DND-41 (cell line): ENCODE results near the gene PTPRD.

Experiments
- ATAC-seq: fragments of 200-7000 bp; cut with Tn5 transposase; 3 replicates; pipeline ENCODE4 v1.9.1; 2021; ENCODE audit warnings: low read depth; ENCODE audit not compliant: insufficient read depth
- DNase-seq: peaks from one replicate; pipeline ENCODE4 v3.0.0-alpha.2; 2020
- H2AFZ ChIP-seq: 2 replicates; pipeline ENCODE4 v1.6.0; 2012; ENCODE audit warnings: low read depth, low read length
- H3K27ac ChIP-seq: 2 replicates; pipeline ENCODE4 v1.5.1; 2012; ENCODE audit warnings: low read length, inconsistent platforms
- H3K27me3 ChIP-seq: fragments of 200-600 bp; sonication (generic); 2 replicates; pipeline ENCODE4 v1.6.0; 2012; ENCODE audit warnings: low read length, mild to moderate bottlenecking, inconsistent platforms; ENCODE audit not compliant: insufficient read depth, poor library complexity
- H3K36me3 ChIP-seq: 2 replicates; pipeline ENCODE4 v1.5.1; 2012; ENCODE audit warnings: low read length, inconsistent platforms; ENCODE audit not compliant: insufficient read depth
- H3K4me1 ChIP-seq: 2 replicates; pipeline ENCODE4 v1.5.1; 2012; ENCODE audit warnings: mild to moderate bottlenecking, low read length; ENCODE audit not compliant: insufficient read depth
- H3K4me2 ChIP-seq: 2 replicates; pipeline ENCODE4 v1.6.0; 2012; ENCODE audit warnings: mild to moderate bottlenecking, moderate library complexity, low read length, inconsistent platforms; ENCODE audit not compliant: insufficient read depth
- H3K4me3 ChIP-seq, 2 experiments: fragments of 200-600 bp in 1 of 2; shearing (Covaris generic) in 1 of 2; 2 replicates each; pipeline ENCODE4 v1.5.1; 2012 to 2016; ENCODE audit warnings: inconsistent platforms in 2 of 2, low read length in 2 of 2, mild to moderate bottlenecking in 2 of 2, low read depth in 1 of 2, moderate library complexity in 1 of 2
- H3K79me2 ChIP-seq: 2 replicates; pipeline ENCODE4 v1.6.0; 2012; ENCODE audit warnings: low read length, inconsistent platforms; ENCODE audit not compliant: insufficient read depth
- H3K9ac ChIP-seq: 2 replicates; pipeline ENCODE4 v1.6.0; 2012; ENCODE audit warnings: low read depth, mild to moderate bottlenecking, inconsistent platforms, low read length, moderate library complexity
- H3K9me3 ChIP-seq: 2 replicates; pipeline ENCODE4 v1.5.1; 2012; ENCODE audit warnings: low read length, moderate library complexity, mild to moderate bottlenecking, inconsistent platforms; ENCODE audit not compliant: insufficient read depth, severe bottlenecking
- H4K20me1 ChIP-seq: 2 replicates; pipeline ENCODE4 v1.6.0; 2012; ENCODE audit warnings: low read length; ENCODE audit not compliant: insufficient read depth
- CTCF ChIP-seq: IDR thresholded peaks from 2 replicates; pipeline ENCODE4 v1.5.1; 2012; ENCODE audit warnings: borderline replicate concordance, low read length, moderate library complexity, mild to moderate bottlenecking; ENCODE audit not compliant: poor library complexity, severe bottlenecking; ENCODE audit errors: extremely low read depth
- EZH2 ChIP-seq: IDR thresholded peaks from 3 replicates; pipeline ENCODE4 v1.6.1; 2012; ENCODE audit warnings: borderline replicate concordance, low read depth, mild to moderate bottlenecking, moderate library complexity, low read length, inconsistent platforms; ENCODE audit not compliant: severe bottlenecking

Gene PTPRD

GRCh38 chr9:10144355-10144754, 468.4 kb downstream of the PTPRD start:
- ATAC-seq: no peak
- H4K20me1 ChIP-seq: no peaks in the 10 kb centered on the region
- TF ChIP-seq EZH2 (no peak), CTCF (no peak)
- H3K4me1 ChIP-seq: no peaks in the 10 kb centered on the region
- no peaks in the 10 kb centered on the region for H3K27me3 ChIP-seq
- H3K79me2 ChIP-seq: no peaks in the 10 kb centered on the region
- no peak overlapping the region for H3K9ac ChIP-seq
- H2AFZ ChIP-seq: no peak overlapping the region
- H3K9me3 ChIP-seq: no peaks in the 10 kb centered on the region
- no peak overlapping the region for H3K27ac ChIP-seq
- DNase-seq: no peak
- no peak overlapping the region for H3K4me2 ChIP-seq
- H3K36me3 ChIP-seq: no peaks in the 10 kb centered on the region
- H3K4me3 ChIP-seq: no peak overlapping the region

- ATAC-seq (no peak), DNase-seq (no peak)
- H3K27me3 ChIP-seq: no peaks in the 10 kb centered on the region
- no peak overlapping the region for H3K4me3 ChIP-seq
- H3K9me3 ChIP-seq: no peaks in the 10 kb centered on the region
- H3K4me2 ChIP-seq: no peak overlapping the region
- H3K27ac ChIP-seq: no peak overlapping the region
- no peak overlapping the region for H2AFZ ChIP-seq
- TF ChIP-seq EZH2 (no peak), CTCF (no peak)
- no peaks in the 10 kb centered on the region for H3K36me3 ChIP-seq
- no peaks in the 10 kb centered on the region for H3K4me1 ChIP-seq
- no peak overlapping the region for H3K9ac ChIP-seq
- H4K20me1 ChIP-seq: no peaks in the 10 kb centered on the region
- no peaks in the 10 kb centered on the region for H3K79me2 ChIP-seq
These were observed 477.2 kb downstream of the PTPRD start for GRCh38 chr9:10135553-10135952.

GRCh38 chr9:10134266-10134665, 478.5 kb downstream of the PTPRD start:
- ATAC-seq: no peak
- no peaks in the 10 kb centered on the region for H4K20me1 ChIP-seq
- no peak for DNase-seq
- H3K27me3 ChIP-seq: no peaks in the 10 kb centered on the region
- H3K9ac ChIP-seq: no peak overlapping the region
- no peaks in the 10 kb centered on the region for H3K9me3 ChIP-seq
- no peaks in the 10 kb centered on the region for H3K4me1 ChIP-seq
- no peak overlapping the region for H3K4me2 ChIP-seq
- no peak overlapping the region for H3K4me3 ChIP-seq
- no peaks in the 10 kb centered on the region for H3K36me3 ChIP-seq
- no peaks in the 10 kb centered on the region for H3K79me2 ChIP-seq
- TF ChIP-seq CTCF (no peak), EZH2 (no peak)
- no peak overlapping the region for H3K27ac ChIP-seq
- no peak overlapping the region for H2AFZ ChIP-seq
